Islet precursor cell (in vitro differentiated cells): ENCODE data around the gene CHD1.

Experiments
- DNase-seq: peaks from one replicate; pipeline ENCODE4 v3.0.0-alpha.2; 2018

Gene CHD1

DNA sequence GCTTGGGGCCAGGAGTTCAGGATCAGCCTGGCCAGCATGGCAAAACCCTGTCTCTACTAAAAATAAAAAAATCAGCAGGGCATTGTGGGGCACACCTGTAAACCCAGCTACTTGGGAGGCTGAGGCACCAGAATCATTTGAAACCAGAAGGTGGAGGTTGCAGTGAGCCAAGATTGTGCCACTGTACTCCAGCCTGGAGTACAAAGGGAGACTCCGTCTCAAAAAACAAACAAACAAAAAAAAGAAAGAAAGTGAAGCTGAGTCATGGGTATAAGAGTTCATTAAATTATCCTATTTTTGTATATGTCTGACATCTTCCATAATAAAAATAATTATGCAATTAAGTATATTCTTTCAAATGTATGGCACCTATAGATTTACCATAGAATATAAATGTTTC, 37.2 kb downstream of the CHD1 start:
- no peak for DNase-seq

GRCh38 chr5:98880598-98880997, 48.2 kb downstream of the CHD1 start:
- no peak for DNase-seq

DNA sequence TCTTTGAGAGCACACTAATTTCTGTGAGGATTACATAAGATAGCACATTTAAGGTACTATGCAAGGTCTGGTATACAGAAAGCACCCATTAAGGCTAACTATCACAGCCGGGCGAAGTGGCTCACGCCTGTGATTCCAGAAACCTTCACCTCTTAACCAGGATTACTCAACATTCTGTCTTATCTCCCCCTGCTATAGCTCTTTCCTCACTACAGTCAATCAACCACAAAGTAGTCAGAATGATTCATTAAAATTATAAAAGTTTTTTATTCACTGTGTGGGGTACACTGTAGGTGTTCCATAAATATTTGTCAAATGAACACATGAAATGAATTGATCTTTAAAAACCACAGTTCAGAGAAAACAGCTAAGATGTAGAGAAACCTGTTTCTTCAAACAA, 48.7 kb downstream of the CHD1 start:
- DNase-seq, result no peak

DNA sequence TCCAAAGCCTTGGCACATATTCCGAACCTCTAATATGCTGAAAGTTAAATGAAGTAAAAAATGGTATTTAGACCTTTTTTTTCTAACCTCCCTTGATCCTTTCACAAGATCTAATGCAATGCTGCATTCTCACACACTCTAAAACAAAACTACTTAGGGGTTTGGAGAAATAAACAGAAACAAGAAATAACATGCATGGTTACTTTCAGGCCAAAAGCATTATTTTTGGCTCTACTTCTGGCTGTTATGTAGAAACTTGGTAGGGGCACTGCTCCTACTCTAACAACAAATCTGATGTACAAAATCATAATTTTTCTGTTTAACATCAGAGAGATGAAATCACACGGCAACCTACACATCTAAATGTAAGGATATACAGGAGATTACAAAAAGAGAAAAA, 51.2 kb downstream of the CHD1 start:
- DNase-seq, result no peak

- DNase-seq, result no peak
Observed at GRCh38 chr5:98872674-98873073, 56.1 kb downstream of the CHD1 start.

- DNase-seq, result no peak
Observed at GRCh38 chr5:98865690-98866089, 63.1 kb downstream of the CHD1 start.

DNA sequence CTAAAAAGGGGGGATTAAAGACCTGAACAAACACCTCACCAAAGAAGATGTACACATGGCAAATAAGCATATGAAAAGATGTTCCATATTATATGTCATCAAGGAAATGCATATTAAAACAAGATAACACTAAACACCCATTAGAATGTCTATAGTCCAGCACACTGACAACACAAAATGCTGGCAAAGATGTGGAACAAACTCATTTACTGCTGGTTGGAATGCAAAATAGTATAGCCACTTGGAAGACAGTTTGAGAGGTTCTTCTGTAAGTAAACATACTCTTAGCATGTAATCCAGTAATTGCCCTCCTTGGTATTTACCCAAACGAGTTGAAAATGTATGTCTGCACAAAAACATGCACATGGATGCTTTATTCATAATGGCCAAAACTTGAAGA, 81.8 kb downstream of the CHD1 start:
- DNase-seq, result no peak

- no peak for DNase-seq
Observed at GRCh38 chr5:98846520-98846919, 82.3 kb downstream of the CHD1 start.

- no peak for DNase-seq
Observed at GRCh38 chr5:98845878-98846277, 82.9 kb downstream of the CHD1 start.

DNA sequence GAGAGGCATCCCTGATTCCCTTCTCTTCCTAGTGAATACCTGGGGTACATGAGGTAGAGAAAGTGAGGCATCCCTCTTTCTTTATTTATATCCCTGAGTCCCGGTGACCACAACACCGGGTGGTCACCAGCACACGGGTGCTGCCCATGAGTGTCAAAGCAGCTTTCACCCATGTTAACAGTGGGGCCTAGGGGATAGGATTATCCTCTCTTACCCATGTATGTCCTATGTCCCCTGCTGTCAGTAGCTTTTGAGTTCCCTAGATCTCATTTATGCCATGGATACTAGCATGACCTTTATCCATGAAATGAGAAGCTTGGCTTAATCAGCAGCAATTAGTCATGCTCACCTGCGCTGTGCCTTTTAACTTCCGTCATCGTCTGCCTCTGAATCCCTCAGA, 83.9 kb downstream of the CHD1 start:
- no peak for DNase-seq

DNA sequence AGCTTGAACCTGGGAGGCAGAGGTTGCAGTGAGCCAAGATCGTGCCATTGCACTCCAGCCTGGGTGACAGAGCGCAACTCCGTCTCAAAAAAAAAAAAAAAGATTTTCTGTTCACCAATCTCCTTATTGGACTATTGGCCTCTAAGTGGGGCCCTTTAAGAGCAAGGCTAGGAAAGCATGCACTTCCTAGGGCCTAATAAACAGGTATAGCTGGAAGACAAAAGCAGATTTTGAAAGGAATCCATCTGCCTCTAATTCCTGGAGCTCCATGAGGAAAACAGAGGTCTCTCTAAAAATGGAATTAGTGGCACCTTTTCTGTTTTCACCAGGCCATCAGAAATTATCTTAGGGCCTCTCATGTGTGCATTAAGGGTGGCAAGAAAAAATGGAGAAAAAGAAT, 85.3 kb downstream of the CHD1 start:
- DNase-seq, result no peak

GRCh38 chr5:98840946-98841345, 87.9 kb downstream of the CHD1 start:
- no peak for DNase-seq

DNA sequence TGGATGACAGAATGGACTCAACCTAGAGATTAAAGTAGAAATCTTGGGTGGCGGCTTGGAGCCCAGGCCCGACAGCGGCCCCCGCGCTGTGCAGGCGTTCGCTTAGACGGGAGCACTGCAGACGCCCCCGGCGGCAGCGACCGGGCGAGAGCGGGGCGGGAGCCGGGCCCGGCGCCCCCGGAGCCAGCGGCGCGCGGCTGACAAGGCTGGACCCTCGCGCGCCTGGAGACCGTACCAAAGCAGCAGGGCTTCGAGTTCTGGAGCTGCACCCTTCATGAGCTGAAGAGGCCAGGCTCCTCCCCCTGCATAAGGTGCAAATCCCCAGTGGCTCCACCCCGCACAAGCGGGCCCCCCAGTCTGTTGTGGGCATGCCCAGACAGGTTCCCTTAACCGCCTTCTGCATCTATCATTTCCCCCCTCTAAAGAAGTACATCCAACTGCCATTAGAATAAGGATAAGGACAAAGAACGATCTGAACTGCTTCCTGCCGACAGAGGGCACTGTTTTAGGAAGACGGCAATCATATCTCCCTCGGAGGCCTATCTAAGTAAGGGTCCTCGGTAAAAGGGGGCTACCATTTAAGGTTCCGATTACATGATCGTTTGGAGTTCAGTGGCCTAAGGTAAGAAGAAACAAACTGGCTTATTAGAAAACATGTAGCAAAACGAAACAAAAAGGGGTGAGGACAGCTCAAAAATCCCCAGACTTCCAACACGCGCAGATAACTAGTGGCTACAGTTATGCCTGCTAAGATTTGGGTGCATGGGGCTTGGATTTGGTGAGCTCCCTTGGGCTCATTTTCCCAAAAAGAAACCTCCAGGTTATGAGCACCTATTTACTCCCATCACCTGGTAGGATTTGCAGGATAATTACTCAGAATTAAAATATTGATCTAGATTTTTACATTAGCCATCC, 89.1 kb downstream of the CHD1 start:
- DNase-seq, result no peak

DNA sequence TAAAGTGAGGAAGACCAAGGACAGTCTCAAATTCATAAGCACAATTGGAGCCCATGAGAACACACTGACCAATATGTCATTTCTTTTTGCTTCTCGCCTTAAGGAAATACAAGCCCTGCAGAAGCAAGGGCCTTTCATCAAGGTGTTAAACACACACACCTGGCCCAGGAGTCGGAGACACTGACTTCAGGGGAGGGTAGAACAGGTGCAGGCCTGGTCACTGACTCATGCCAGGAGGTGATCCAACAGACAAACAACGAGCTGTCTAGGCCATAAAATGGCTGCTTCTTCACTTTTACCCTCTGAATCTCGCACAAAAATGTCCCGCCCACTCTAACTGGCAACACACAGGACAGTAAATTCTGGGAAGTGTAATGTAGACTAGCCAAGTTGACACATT, 92.6 kb downstream of the CHD1 start:
- no peak for DNase-seq

GRCh38 chr5:98827588-98828284, 101.1 kb downstream of the CHD1 start:
- no peak for DNase-seq

DNA sequence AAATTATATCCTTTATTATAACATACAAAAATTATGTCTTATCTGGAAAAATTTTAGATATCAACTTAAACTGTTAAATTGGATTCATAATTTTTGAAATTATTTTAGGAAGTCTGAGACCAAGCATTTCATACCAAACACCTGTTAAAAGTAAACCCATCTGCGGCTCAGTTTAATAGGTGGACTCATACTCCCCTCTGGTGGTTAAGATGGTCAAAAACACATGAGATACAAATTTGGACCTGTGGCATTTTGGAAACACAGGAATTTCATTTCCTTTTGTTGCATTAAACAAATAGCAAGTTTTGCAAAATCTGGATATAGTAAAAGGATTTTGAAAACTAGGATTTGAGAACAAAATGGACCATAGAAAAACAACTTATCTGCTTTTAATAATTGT, 101.6 kb downstream of the CHD1 start:
- DNase-seq, result no peak

DNA sequence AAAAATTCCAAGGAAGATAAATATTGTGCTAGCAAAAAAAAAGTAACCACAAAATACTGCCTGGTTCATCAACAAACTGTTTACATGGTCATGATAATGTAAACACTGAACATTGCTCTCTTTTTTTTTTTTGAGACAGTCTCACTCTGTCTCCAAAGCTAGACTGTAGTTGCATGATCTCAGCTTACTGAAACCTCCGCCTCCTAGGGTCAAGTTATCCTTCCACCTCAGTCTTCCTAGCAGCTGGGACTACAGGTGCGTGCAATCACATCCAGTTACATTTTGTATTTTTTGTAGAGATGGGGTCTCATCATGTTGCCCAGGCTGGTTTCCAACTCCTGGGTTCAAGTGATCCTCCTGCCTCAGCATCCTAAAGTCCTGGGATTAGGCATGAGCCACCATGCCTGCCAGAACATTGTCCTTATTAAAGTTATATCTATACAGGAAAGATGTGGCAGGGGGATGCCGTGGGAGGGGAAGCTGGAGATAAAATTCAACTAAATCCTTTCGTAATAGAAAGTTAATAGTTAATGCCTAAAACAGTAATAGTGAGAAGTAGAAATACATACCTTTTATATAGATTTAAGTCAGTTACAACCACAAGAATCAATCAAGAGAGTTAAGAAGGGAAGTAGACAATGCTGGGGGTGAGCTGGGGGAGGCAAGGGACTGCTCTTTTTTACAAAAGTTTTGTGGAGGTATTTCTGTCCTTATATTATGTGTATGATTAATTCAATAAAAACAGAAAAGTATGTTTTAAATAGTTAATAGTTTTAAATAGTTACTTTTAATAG, 103.0 kb downstream of the CHD1 start:
- DNase-seq, result no peak

- DNase-seq, result no peak
Observed at GRCh38 chr5:98816582-98817222, 112.1 kb downstream of the CHD1 start.

DNA sequence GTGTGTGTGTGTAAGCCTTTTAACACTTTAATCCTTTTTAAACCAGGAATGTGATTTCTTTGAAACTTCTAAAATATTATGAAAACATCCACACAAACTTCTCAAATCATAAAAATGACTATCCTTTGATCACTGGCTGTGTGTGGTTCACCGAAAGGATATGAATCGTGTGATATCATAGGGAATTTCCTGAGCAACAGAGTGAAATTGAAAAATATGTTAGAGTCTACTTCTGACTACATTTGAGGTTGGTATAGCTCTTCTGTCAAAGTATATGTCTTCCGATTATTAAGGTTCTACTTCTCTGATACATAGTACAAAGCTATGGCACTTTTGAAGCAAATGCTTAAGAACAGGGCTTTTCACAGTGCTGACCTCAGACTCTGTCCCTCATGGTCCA, 115.1 kb downstream of the CHD1 start:
- DNase-seq, result no peak

GRCh38 chr5:98810206-98810605, 118.6 kb downstream of the CHD1 start:
- DNase-seq, result no peak

GRCh38 chr5:98807806-98808205, 121.0 kb downstream of the CHD1 start:
- no peak for DNase-seq

- DNase-seq, result no peak
Observed at GRCh38 chr5:98805070-98805469, 123.7 kb downstream of the CHD1 start.

- no peak for DNase-seq
Observed at GRCh38 chr5:98804066-98804465, 124.7 kb downstream of the CHD1 start.
